Measurements from ENCODE around the gene MAPKAPK5. TPM values are rescaled to one million over a fixed set of nuclear protein-coding genes. Genes with fewer than 3 reads are reported as not detected.

MAPKAPK5 gene
- polyA plus RNA-seq, 6 donors from 2014 or later: 25.9 to 42.7 (median 29.1) TPM

DNA sequence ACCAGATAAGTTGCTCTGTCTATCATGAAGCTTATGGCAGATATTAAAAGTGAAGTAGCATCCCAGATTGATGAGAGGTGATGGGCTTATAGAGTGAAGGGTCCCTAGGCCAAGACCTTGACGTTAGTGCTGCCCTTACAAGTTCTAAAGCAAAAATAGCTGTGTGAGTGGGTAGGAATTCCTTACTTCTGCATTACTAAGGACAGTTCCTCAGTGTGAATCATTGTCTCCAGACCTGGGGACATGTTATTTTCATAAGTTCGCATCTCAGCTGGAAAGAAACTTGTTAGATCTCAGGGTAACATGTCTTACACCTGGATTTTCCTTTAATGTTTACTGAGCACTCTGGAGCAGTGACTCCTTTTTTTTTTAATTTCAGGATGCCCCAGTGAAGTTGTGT lies 28.7 kb downstream of the MAPKAPK5 start:
- no peaks in the 10 kb centered on the region for H3K27me3 Mint-ChIP-seq
- H3K36me3 Mint-ChIP-seq: peaks cover 16 to 19% of the 10 kb centered on the region in 2 donors
- no peak for DNase-seq
- peaks cover 0 to 3% (median 0%) of the 10 kb centered on the region in 7 donors for H3K9me3 Mint-ChIP-seq
- H3K27ac Mint-ChIP-seq: peak overlapping the region in 1 of 6 donors; percentile 71
- no peak overlapping the region for H3K4me3 Mint-ChIP-seq
- H3K4me1 Mint-ChIP-seq: no peaks in the 10 kb centered on the region
- no peak for ATAC-seq (ENCODE audit: low read depth in 2 of 2)

DNA sequence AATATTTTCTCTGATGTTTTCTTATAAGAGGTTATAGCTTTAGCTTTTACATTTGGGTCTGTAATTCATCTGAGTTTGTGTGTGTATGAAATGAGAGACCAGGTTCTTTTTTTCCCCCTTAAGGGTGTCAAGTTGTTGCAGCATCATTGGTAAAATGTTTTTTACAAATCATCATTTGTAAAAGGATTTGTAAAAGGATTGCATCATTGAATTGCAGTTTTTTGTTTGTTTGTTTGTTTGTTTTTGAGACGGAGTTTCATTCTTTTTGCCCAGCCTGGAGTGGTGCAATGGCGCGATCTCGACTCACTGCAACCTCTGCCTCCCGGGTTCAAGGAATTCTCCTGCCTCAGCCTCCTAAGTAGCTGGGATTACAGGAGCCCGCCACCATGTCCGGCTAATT lies 31.1 kb downstream of the MAPKAPK5 start:
- Mint-ChIP-seq H3K4me1 (no peaks in the 10 kb centered on the region), H3K4me3 (no peak overlapping the region), H3K27me3 (no peaks in the 10 kb centered on the region), H3K9me3 (peaks cover 0 to 3% (median 0%) of the 10 kb centered on the region in 7 donors), H3K36me3 (peaks cover 17 to 24% of the 10 kb centered on the region in 2 donors), H3K27ac (no peak overlapping the region)
- ATAC-seq (ENCODE audit: low read depth in 2 of 2): no peak
- no peak for DNase-seq

DNA sequence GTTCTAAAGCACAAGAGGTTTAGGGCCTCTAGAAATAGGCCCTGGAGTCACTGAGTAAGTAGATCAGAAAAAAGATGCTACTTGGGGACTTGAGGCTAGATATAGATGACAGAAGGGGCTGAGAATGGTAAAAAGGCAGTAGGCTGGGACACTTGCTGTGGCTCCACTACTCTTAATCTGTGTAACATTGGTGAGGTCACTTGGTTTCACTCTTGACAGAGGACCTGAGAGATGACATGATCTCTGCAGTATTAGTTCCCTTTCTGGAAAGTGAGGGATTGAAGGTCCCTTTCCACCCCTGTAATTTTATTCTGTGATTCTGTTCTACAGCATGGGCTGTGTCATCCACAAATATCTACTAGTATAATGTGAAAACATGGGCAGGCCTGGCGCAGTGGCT lies 39.7 kb downstream of the MAPKAPK5 start:
- H3K9me3 Mint-ChIP-seq: no peaks in the 10 kb centered on the region
- no peak overlapping the region for H3K4me3 Mint-ChIP-seq
- H3K27ac Mint-ChIP-seq: no peak overlapping the region
- DNase-seq (no peak), ATAC-seq (ENCODE audit: low read depth in 2 of 2) (no peak)
- no peaks in the 10 kb centered on the region for H3K27me3 Mint-ChIP-seq
- peaks cover 0 to 4% (median 0%) of the 10 kb centered on the region in 3 donors for H3K4me1 Mint-ChIP-seq
- peaks cover 24 to 29% of the 10 kb centered on the region in 2 donors for H3K36me3 Mint-ChIP-seq

DNA sequence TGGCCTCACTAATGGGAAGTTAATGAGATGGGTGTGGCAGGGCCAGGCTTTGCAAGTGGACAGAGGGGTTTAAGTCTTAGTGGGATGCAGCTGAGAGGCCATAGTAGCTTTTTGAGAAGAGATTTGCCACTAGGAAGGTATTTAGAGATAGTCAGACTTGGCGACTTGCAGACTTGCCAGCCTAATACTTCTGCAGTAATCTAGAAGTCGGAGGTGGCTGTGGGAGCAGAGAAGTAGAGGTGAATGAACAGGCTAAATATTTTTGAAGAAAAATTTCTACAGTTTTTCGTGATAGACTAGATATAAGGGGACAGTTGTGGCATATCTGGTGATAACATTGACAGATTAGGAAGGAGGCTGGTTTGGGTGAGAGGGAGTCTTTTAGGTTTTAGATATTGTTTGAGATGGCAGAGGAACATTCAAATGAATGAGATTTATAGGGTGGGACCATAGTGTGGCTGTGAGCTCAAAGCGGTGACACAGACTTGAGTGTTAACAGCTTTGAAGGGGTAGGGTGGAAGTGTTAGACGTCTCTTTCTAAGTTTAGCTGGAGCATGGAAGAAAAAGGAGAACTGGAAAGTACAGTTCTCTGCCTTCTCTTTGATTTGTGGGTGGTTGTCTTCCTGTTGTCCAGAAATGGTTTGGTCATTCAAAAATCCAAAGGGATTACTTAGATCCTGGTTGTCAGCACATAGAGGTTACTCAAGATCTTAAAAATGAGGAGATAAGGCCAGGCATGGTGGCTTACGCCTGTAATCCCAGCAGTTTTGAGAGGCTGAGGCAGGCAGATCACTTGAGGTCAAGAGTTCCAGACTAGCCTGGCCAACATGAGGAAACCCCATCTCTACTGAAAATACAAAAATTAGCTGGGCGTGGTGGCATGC lies 44.9 kb downstream of the MAPKAPK5 start:
- Mint-ChIP-seq H3K36me3 (peaks cover 36 to 48% of the 10 kb centered on the region in 2 donors), H3K4me1 (peaks cover 0 to 4% (median 0%) of the 10 kb centered on the region in 3 donors), H3K27ac (peak overlapping the region in 4 of 6 donors; percentile 9 to 49 (median 16)), H3K4me3 (no peak overlapping the region), H3K27me3 (no peaks in the 10 kb centered on the region), H3K9me3 (no peaks in the 10 kb centered on the region)
- no peak for ATAC-seq (ENCODE audit: low read depth in 2 of 2)
- no peak for DNase-seq

DNA sequence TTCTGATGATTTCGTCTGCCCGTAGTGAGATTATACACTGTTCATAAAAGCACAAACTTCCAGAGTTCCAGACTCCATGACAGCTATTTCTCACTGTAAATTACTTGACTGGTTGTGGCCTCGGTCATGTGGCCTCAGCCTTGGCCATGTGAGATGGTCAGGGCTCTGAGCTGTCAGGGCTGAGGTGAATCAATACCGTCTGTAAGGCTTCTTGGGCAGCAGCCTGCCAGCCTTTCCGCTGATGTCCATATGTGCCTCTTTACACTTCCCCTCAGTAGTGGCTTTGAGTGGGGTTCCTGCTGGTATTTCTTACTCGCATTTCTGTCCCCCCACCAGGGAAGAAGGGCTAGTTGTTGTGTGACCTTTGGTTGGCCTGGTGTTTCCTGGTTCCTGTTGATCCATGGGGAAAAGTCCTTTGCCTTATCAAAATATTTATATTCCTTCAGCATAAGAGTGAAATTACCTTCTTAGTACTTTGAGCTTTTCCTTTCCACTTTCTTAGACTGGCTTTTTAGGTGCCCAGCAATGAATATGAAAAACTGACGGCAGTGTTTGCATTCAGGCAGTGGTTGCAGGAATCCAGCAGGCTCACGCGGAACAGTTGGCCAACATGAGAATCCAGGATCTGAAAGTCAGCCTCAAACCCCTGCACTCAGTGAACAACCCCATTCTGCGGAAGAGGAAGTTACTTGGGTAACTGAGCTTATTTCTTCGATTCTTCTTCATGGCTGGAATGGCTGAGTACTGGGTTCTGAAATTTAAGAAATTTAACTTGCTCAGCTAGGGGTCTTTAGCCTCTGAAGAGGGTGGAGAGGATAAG lies 46.1 kb downstream of the MAPKAPK5 start:
- no peak for ATAC-seq (ENCODE audit: low read depth in 2 of 2)
- Mint-ChIP-seq H3K4me1 (peaks cover 0 to 4% (median 0%) of the 10 kb centered on the region in 3 donors), H3K36me3 (peaks cover 32 to 57% of the 10 kb centered on the region in 2 donors), H3K9me3 (no peaks in the 10 kb centered on the region), H3K27ac (peak overlapping the region in 1 of 6 donors; percentile 7), H3K27me3 (no peaks in the 10 kb centered on the region), H3K4me3 (no peak overlapping the region)
- DNase-seq: no peak

DNA sequence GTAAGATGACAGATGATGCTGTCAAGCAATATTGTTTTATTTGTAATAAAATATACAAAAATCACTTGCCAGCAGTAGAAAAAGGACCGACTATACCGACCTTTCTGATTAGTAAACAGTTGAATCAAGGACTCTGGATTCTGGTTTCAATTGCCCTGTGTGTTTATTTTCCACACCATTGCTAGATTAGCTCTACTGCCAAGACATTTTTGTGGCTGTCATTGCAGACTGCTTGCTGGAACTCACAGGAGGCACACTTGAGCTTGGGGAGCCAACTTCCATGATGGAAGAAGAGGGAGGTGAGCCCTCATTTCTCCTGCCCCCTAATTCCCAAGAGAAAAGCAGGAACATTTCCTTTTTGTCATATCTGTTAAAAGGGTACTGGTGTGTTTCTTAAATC lies 51.3 kb downstream of the MAPKAPK5 start:
- Mint-ChIP-seq H3K4me1 (peaks cover 0 to 4% (median 0%) of the 10 kb centered on the region in 3 donors), H3K27me3 (no peaks in the 10 kb centered on the region), H3K36me3 (peaks cover 16 to 42% of the 10 kb centered on the region in 2 donors), H3K27ac (no peak overlapping the region), H3K4me3 (no peak overlapping the region), H3K9me3 (no peaks in the 10 kb centered on the region)
- DNase-seq: no peak
- ATAC-seq (ENCODE audit: low read depth in 2 of 2): no peak

DNA sequence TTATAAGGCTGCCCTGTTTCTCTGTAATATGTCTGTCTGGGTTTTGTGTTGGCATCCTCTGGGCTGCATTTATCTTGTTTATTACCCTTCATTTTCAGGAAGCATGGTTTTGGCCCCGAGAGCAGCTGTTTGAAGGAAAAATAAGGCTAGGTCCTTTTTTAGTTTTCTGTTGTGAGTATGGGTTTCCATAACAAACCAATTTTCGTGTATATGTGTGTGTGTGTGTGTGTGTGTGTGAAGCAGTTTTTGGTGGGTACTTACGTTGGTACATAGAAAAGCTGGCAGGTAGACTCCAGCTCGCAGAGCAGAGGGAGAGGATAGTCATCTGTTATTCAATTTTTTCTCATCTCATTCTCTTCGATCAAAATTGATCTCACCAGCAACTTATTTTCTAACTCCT lies 52.5 kb downstream of the MAPKAPK5 start:
- peaks cover 16 to 33% of the 10 kb centered on the region in 2 donors for H3K36me3 Mint-ChIP-seq
- H3K27ac Mint-ChIP-seq: peak overlapping the region in 2 of 6 donors; percentile 61 to 90
- H3K4me3 Mint-ChIP-seq: no peak overlapping the region
- H3K27me3 Mint-ChIP-seq: no peaks in the 10 kb centered on the region
- ATAC-seq (ENCODE audit: low read depth in 2 of 2): no peak
- H3K9me3 Mint-ChIP-seq: no peaks in the 10 kb centered on the region
- no peak for DNase-seq
- peaks cover 0 to 8% (median 0%) of the 10 kb centered on the region in 3 donors for H3K4me1 Mint-ChIP-seq

DNA sequence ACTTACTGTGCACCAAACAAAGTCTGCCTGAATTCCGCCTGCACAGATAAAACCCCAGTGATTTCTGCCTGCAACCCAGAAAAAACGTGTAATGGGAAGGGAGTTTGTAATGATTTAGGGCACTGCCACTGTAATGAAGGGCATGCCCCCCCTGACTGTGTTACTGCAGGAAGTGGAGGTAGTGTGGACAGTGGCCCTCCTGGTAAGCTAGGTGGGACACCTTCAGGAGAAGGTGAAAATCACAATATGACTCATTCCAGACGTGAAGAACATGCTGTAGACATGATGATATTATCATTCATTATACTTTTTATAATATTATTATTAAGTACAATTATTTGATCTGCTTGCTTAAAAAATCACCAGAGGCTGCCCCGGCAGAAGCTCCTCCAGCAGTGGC lies 59.2 kb downstream of the MAPKAPK5 start:
- Mint-ChIP-seq H3K36me3 (peaks cover 4 to 10% of the 10 kb centered on the region in 2 donors), H3K9me3 (peaks cover 2 to 9% (median 6%) of the 10 kb centered on the region in 7 donors), H3K4me1 (peaks cover 0 to 6% (median 0%) of the 10 kb centered on the region in 3 donors), H3K4me3 (no peak overlapping the region), H3K27ac (no peak overlapping the region), H3K27me3 (no peaks in the 10 kb centered on the region)
- DNase-seq (no peak), ATAC-seq (ENCODE audit: low read depth in 2 of 2) (no peak)

DNA sequence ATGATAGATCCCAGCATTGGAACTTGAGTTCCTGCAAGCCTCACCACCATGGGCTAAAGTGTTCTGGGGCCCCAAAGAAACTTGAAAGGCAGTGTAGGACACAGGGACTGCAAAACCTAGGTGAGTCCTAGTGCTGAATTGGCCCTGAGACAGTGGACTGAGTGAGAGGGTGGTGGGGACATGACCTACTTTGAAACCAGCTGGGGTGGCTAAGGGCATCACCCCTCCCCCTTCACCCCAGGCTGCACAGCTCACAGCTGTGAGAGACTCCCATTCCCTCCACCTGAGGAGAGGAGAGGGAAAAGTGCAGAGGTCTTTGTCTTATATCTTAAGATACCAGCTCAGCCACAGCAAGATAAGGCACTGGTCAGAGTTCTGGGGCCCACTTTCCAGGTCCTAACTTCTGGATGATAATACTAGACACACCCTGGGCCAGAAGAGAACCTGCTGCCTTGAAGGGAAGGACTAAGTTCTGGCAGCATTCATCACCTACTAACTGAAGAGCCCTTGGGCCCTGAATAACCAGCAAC lies 62.5 kb downstream of the MAPKAPK5 start:
- ATAC-seq (ENCODE audit: low read depth in 2 of 2): no peak
- Mint-ChIP-seq H3K4me1 (peaks cover 0 to 3% (median 0%) of the 10 kb centered on the region in 3 donors), H3K27me3 (no peaks in the 10 kb centered on the region), H3K27ac (no peak overlapping the region), H3K36me3 (peaks cover 7 to 10% of the 10 kb centered on the region in 2 donors), H3K4me3 (peak overlapping the region in 1 of 8 donors; percentile 79), H3K9me3 (peaks cover 9 to 17% (median 11%) of the 10 kb centered on the region in 7 donors)
- DNase-seq: no peak

DNA sequence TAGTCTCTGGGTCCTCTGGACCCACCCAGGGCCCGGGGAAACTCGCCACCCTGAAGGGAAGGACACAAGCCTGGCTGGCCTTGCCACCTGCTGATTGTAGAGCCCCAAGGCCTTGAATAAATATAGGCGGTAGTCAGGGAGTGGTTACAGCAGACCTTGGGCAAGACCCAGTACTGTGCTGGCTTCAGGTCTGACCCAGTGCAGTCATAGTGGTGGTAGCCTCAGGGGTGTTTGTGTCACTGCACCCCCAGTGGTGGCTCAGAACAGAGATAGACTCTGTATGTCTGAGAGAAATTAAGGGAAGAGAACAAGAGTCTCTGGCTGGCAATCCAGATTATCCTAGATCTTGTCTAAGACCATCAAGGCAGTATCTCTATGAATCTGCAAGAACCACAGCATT lies 63.5 kb downstream of the MAPKAPK5 start:
- DNase-seq: no peak
- Mint-ChIP-seq H3K27me3 (no peaks in the 10 kb centered on the region), H3K9me3 (peaks cover 9 to 20% (median 11%) of the 10 kb centered on the region in 7 donors), H3K4me1 (no peaks in the 10 kb centered on the region), H3K27ac (no peak overlapping the region), H3K4me3 (no peak overlapping the region), H3K36me3 (peaks cover 7 to 10% of the 10 kb centered on the region in 2 donors)
- ATAC-seq (ENCODE audit: low read depth in 2 of 2): no peak

DNA sequence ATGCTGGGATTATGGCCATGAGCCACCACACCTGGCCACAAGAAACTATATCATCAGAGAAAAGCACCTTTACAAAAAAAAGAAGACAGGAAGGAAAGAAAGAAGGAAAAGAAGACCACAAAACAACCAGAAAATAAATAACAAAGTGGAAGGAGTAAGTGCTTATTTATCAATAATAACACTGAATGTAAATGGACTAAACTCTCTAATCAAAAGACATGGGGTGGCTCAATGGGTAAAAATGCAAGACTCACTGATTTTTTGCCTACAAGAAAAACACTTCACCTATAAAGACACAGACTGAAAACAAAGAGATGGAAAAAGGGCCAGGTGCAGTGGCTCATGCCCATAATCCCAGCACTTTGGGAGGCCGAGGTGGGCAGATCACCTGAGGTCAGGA lies 65.7 kb downstream of the MAPKAPK5 start:
- H3K4me1 Mint-ChIP-seq: no peaks in the 10 kb centered on the region
- H3K27me3 Mint-ChIP-seq: no peaks in the 10 kb centered on the region
- DNase-seq: no peak
- no peak for ATAC-seq (ENCODE audit: low read depth in 2 of 2)
- H3K4me3 Mint-ChIP-seq: peak overlapping the region in 1 of 8 donors; percentile 37
- peaks cover 9 to 20% (median 11%) of the 10 kb centered on the region in 7 donors for H3K9me3 Mint-ChIP-seq
- no peak overlapping the region for H3K27ac Mint-ChIP-seq
- H3K36me3 Mint-ChIP-seq: peaks cover 7 to 10% of the 10 kb centered on the region in 2 donors

DNA sequence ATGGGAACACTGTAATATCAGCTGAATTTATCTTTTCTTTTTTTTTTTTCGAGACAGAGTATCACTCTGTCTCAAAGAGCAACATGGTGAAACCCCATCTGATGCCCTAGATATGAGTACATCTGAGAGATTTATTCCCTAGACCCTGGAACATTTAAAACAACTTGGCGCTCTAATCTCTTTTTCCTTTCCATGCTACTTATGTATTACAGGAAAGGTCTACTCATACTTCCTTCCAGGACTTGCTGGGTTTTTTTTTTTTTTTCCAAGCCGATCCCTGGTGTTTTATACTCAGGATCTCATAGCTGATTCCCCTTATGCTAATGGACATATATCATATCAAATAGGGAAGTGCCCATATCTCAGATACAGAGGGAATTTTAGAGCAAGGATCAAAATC lies 83.1 kb downstream of the MAPKAPK5 start:
- no peaks in the 10 kb centered on the region for H3K36me3 Mint-ChIP-seq
- no peak overlapping the region for H3K4me3 Mint-ChIP-seq
- H3K9me3 Mint-ChIP-seq: peaks cover 0 to 2% (median 0%) of the 10 kb centered on the region in 7 donors
- DNase-seq (no peak), ATAC-seq (ENCODE audit: low read depth in 2 of 2) (no peak)
- H3K4me1 Mint-ChIP-seq: no peaks in the 10 kb centered on the region
- H3K27ac Mint-ChIP-seq: peak overlapping the region in 1 of 6 donors; percentile 30
- H3K27me3 Mint-ChIP-seq: no peaks in the 10 kb centered on the region

DNA sequence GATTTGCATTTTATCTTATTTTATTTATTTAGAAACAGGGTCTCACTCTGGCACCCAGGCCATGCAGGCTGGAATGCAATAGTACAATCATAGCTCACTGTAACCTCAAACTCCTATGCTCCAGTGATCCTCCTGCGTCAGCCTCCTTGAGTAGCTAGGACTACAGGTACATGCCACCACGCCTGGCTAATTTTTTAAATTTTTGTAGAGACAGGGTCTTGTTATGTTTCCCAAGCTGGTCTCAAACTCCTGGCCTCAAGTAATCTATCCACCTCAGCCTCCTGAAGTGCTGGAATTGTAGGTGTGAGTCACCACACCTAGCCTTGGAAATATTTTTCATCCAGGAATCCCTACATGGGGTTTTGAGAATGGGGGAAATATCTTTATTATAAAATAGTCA lies 84.6 kb downstream of the MAPKAPK5 start:
- Mint-ChIP-seq H3K4me1 (no peaks in the 10 kb centered on the region), H3K9me3 (peaks cover 0 to 2% (median 0%) of the 10 kb centered on the region in 7 donors)
- no peak for ATAC-seq (ENCODE audit: low read depth in 2 of 2)

More for the DNA sequence above, 84.6 kb downstream of the MAPKAPK5 start:
- Mint-ChIP-seq H3K4me3 (no peak overlapping the region), H3K27me3 (no peaks in the 10 kb centered on the region), H3K36me3 (peaks cover 0 to 6% of the 10 kb centered on the region in 2 donors), H3K27ac (no peak overlapping the region)
- DNase-seq: no peak

Measured in naive B cell (primary cell).